Midbrain (tissue), 1 donor: ENCODE data around the gene MB21D2.
A peak's percentile ranks its signal among the peaks of the same experiment; 100 is the strongest.

Experiments
- DNase-seq: peaks from one replicate; lab custom pipeline; 2025; lab: John Stamatoyannopoulos, UW

The MB21D2 gene

DNA sequence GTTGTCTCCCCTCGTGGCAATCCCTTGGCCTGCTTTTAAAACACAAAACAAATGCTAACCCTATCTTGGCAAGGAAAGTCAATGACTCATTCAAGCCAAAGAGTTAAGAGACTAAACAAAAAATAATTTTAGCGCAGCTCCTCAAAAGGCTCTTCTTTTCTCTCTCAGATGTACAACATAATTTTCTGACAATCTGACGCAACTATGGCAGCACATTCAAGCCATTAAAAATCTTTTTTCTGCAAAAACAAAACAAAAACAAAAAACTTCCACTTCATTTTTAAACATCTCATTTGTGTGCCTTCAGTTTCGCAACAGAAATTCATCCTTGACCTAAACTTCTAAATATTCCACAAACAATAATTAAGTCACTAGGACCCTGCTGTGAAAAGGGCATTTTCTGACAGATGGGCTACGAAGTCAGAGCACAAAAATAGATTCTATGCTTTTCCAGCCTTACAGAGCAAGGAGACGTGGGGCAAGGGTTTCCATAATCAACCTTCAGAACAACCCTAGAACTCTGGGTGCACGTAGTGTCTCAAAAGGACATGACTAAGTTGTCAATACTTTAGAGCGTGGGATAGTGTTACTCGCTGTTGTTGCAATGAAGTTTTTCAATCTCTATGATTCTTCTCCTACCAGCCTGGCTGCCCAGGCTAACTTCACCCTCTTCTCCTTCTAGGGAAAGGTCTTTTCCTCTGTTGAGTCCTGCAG lies 84.3 kb downstream of the MB21D2 start:
- DNase-seq = no peak

DNA sequence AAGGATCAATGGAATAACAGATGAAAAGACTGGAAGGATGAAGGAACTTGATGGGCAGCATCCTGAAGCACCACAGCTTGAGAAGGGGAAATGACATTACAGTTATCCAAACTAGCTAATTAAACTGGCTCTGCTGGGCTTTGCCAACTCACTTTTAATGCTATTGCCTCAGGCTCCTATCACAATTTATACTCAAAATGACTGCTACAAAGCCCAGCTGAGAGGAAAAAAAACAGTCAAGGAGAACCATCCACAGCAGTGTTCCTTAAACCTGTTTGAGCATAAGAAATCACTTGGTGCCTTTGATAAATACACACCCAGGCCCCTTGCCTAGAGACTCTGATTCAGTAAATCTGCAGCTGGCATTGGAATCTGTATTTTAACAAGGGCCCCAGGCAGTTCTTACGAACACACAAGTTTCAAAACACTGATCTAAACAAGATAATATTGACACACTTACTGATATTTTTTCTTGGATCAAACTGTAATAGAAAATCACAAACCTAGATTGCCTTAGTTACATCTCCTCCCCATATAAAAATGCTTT lies 85.8 kb downstream of the MB21D2 start:
- DNase-seq = no peak

DNA sequence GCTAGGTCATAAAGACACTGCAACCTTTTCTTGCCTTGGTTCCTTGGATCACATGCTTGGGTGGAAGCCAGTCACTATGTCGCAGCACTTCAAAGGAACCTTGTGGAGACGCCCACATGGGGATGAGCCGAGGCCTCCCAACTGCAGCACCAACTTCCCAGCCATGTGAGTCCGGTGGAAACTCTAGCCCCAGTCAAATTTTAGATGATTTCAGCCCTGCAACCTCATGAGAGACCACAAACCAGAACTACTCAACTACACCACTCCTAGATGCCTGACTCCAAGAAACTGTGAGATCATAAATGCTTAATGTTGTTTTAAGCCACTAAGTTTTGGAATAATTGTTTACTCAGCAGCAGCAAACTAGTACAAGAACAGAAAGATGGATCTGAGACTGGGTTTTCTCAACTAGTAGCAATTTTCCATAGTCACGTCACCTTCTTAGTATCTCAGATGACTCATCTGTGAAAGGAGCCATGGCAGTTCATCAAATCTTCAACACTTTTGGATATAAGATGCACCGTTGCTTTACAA lies 86.5 kb downstream of the MB21D2 start:
- no peak for DNase-seq

DNA sequence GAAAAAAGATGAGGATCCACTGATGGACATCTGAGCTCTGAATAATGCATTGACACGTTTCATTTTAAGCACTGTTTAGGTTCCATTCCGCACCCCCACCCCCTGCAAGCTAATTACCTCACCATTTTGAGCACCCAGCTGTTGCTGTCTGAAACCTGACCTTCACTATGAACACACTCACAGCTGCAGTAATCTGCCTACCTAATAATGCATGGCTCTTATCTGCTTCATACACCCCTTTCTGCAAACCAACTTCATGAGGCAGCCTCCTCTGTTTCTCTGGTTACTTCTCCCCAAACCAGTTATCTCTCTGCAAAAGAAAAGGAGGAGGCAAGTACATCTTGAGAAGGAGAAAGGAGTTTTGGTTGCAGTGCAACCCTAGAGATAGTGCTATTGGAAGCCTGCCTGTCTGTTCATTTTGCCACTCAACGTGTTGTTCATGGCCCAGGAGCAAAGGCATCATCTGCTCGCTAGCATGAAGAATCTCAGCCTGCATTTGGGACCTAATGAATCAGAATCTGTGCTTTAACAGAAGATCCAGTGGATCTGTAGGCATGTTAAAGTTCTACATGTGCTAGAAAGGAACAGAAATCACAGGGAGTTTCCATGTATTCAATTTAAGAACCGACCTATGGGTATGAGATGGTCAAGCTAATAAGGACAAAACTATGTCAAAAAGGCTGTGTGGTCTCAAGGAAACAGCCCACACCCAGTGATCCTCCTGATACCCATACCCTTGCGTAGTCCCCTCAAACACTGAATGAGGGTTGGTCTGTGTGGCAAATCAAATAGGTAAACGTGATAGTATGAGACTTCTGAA lies 87.2 kb downstream of the MB21D2 start:
- DNase-seq = no peak

DNA sequence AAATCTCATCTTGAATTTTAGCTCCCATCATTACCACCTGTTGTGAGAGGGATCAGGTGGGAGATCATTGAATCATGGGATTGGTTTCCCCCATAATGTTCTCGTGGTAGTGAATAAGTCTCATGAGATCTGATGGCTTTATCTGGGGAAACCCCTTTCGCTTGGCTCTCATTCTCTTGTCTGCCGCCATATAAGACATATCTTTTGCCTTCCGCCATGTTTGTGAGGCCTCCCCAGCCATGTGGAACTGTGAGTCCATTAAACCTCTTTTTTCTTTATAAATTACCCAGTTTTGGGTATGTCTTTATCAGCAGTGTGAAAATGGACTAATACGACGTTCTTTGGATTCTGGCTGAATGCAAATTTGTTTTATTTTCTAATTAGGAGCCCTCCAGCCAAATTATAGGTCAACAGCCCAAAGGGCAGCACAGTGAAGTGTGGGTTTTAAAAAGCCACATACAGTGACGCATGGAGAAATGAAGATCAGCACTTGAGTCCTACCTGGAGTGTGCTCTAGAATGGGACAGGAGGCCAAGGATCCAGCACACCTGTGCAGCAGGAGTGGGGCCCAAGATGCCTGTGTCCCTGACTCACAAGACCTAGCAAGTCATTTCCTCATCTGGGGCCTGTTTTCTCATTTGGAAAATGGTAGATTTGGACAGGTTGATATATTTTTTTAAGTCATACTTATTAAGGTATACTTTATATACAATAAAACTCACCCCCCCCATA lies 89.6 kb downstream of the MB21D2 start:
- no peak for DNase-seq

DNA sequence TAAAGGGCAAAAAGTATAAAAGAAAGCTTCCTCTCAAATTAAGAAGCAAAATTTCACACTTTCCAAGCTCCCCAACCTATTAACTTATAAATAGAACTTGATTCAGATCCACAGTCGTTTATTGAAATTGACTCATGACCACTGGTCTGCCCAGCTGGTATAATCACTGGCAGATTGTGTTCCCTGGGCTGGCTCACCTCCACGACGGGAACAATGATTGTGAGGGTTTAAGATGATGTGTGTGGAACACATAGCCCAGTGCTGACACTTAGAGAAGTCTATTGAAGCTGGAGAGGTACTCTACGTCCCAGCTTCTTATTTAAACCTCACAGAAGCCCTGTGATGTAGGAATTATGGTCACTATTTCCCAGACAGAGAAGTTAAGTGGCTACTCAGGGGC lies 90.4 kb downstream of the MB21D2 start:
- no peak for DNase-seq

DNA sequence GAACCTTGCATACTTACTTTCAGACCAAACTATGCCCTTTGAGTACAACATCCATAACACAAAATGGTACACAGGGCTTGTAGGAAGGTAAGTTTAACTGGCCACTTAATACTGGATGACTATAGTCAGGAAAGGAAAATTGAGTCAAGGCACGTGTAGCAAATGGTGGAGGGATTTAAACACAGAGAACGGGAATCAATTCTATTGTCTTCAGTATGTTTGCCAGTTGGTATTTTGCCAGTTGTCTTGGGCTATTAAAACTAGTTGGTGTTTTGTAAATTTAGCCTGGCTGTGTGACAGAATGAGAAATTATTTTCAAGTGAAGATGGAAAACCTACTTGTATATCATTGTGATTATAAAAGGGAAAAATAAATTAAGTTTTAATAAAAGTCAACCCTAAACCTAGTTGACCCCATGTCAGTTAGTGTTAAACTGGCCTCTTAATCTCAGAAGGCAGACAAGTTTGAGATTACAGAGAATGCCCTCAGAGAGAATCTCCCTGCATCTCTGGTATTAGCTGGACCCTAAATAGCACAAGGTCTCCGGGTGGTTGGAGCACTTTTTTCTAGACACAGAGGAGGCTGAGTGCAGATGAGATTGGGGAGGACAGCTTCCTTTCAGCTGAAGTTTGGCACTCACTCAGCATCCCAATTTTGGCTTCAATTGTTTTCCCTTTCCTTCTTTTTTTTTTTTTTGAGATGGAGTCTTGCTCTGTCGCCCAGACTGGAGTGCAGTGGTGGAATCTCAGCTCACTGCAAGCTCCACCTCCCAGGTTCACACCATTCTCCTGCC lies 91.2 kb downstream of the MB21D2 start:
- DNase-seq = no peak

DNA sequence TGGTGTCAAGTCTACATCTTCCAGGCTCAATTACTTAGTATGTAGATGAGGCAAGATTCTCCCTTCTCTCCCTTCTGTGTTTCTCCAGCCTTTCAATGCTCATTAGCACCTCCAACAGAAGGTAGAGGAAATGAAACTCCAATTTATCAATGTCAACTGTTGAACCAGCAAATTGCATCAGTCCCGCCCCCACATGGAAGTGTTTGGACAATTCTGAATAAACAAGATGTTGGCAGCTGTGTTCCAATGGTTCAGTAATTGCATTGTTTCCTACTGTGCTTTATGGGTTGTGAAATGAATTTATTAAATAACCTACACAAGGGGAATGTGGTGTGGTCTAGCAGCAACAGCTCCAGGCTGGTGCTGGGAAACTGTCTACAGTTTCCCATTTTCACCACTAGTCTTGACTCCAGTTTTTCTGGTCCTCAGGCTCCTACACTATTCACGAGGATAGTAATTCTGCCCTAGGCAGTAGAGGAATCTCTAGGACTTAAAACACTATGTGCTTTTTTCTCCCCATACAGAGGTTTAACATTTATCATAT lies 91.9 kb downstream of the MB21D2 start:
- DNase-seq = no peak

DNA sequence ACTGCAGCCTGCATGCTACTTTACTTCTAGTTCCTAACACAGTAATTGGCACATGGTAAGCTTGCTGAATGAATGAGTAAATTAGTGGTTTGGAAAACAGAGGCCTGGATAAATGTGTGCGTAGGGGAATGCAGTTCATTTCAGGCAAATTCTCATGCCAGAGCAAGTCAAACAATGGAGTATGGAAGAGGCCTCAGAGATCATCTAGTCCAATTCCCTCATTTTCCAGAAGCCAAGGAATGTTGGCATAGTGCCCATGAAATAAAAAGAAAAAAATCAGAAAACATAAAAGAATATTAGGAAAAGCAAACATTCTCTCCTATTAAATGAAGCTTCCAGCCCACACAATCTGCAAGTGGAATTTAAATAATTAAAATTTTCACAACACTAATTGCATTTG lies 92.4 kb downstream of the MB21D2 start:
- no peak for DNase-seq

DNA sequence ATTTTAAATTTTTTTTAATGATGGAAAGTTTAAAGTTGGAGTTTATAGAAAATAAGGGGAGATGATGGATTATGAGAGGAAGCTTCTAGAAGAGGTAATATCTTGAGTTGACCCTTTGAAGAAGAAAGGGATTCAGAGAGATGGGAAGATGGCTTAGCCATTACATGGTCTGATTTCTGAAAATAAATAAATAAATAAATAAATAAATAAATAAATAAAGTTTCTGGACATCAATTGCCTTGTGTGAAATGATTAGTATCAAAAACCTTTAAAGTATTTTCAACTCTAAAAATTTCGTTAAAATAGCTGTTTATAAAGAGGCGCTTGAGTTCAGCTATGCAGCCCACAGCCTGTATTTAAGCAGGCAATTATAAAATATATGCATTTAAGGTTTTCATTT lies 93.3 kb downstream of the MB21D2 start:
- DNase-seq = no peak

DNA sequence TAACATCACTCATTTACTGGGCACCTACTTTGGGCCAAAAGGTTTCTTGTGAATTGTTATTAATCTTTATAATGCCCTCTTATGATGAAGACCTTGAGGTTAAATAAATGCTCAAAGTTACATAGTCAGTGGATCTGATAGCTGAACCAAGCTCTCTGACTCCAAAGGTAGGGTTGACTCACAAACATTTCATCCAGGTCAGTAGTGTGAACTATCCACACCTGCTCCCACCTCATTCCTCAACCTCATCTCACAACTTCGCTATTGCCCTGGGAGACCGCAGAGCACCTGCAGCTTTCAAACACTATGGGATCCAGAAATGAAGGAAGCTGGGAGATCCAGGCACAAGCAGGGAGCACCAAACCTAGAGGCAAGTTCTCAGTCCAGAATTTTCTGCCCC lies 96.5 kb downstream of the MB21D2 start:
- DNase-seq = no peak

DNA sequence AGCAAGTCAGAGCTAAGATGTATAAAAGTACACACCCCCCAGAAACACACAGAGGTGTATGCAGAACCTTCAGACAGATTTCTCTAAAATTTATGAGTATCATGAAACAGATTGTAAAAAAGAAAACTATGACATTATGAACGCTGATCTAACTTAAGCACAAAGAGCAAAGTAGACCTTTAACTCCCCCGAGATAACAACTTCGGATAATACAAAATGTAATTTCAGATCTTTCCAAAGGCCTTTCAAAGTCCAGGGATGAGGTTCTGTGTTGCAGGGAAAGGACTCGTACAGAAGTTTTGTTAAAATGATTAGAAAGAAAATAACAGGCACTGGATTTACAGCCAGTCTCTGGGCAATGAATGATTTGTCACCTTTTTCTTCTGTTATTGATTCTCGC lies 97.5 kb downstream of the MB21D2 start:
- DNase-seq = no peak

DNA sequence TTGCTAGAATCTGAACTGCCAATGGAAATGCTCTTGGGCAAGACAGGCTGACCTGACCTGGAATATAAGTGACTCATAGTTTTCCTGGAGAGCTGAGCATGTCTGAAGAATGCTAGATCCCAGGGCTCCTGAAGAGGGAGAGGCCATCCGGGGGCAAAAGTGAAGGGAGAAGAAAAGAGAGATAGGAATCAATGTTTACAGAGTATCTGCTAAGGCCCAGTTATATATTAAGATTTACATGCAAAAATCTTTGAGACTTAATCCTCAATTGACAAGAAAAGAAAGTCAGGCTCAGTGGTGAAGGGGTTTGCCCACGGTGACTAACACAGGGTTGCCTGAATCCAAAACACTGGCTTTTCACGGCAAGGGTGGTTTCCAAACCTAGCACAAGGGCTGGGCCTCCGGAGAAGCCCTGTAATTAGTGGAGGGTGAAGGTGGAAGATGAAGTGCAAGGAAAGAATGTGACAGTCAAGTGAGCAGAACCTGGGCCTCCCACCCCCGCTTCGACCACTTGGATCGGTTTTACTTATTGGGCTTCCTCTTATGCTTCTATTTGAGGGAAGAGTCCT lies 98.6 kb downstream of the MB21D2 start:
- DNase-seq = no peak

DNA sequence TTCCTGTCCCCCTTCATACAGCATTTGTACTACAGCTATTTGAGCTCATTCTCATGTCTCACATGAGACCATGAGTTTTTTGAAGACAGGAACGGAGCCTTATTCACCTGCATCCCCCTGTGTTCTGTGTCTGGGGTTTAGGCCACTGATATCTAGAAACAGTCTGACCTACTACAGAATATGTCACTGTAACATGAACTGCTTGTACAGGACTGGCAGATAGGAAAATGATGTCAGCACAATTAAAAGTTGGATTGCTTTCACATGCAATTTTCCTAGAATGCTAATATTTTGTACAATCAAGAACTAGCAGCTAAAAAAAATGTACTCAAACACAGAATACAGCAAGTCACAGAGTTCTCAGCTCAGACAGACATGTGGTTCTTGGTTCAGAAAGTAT lies 99.5 kb downstream of the MB21D2 start:
- no peak for DNase-seq

DNA sequence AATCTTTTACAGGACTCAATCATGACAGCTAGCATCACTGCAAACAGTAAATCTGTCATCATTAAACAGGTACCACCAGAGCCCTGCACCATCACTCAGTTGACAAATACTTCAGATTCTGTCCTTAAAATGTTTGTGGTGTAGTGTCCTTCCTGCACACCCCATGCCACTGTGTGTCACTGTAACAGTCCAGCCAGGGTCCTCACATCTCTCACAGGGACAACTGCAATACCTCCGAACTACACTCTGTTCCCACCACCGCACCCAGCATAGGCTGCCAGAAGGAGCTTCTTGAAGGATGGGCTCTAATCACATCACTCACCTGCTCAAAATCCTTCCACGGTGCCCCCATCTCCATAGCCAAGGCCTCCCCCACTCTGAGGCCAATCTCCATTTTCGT lies 100.2 kb downstream of the MB21D2 start:
- DNase-seq = no peak

DNA sequence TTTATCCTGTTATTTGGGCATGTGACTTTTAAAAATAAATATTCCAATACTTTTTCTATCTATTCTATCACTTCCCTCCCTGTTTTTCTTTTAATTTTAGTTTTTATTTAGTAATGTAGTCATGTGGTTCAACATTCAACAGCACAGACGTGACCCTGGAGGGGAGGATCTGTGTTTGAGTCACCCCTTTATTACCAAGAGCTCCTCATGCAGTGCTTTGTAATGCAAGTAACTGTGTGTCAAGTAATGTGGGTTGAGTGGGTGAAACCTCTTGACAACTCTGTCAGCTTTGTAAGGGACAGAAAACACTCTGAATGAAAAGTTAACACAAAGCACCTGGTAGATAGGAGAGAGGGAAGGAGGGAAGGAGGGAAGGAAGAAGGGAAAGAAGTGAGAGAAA lies 100.6 kb downstream of the MB21D2 start:
- DNase-seq = no peak

DNA sequence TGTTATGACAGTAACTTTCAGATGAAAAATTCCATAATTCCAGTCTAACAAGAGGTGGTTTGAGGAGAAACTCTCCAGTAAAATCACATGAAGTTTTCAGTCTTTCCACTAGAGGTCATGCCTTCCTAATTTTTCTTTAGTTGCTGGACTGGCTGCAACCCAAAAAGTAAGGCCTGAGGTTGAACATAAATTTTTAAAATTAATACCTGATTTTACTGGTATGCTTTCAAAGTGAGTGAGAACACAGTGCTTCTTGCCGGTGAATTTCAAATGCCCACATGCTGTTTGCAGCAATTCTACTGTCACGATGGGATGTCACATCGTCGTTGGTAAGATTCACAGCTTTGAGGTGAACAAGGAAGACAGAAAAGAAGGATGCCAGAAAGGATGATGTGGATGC lies 101.3 kb downstream of the MB21D2 start:
- DNase-seq = peak; percentile 71

DNA sequence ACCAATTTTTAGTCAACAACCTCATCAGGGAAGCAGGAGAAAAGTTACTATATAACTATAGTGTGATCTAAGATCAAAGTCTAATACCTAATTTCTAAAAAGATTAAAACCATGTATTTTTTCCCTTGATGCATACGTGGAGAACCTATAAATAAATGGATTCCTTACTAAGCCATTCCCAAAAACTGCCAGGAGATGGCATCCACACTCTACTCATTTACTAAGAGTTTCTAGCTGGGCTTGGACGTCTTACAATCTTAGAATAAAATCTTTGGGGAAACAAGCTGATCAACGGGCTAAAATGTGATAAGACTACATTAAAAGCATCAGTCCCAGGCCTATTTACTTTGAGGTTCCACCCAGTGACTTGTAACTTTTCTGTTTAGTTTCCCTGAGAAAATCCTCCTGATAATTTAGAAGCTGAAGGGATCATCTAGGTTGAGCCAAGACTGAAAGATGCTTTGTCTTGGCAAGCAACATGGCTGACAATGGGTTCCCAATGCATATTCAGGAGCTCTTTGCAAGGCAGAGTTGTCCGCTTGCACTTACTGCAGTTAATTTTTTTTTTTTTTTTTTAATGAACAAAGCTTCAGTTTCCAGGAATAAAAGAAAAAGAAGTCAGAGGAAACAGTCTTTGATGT lies 104.8 kb downstream of the MB21D2 start:
- DNase-seq = peak; percentile 77

DNA sequence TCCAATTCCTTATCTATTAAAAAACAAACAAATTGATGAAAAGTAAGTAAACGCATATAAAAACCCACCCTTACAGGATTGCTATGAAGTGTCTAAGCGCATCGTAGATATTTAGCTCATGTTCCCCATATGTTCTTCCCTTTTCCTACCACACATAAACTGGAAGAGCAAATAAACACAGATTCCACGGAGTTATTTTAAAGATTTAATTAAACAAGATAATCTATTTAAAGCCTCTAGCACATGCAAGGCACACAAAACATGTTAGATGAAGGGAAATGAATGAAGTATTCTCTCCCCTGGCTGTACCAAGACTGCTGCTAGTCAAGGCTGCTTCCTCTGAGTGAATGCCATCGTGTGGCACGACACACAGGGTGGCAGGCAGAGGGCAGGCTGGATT lies 111.9 kb downstream of the MB21D2 start:
- DNase-seq = no peak

DNA sequence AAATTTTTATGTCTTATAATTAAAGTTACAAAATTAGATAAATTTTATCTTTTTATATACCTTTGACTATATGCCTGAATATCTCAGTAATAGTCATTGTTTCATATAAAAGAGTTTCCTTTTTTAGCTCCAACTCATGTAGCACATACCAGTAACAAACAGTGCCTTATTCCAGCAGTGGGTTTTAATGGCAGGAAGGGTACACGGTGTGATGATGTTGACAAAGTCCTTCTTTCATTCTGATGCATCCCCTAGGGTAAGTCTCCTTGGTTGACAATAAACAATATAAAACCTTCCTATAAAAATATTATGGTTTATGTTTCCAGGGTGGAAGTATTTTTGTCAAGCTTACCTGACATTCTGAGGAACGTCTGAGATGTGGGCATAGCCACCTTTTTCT lies 113.2 kb downstream of the MB21D2 start:
- DNase-seq = no peak
